ENCODE results near the gene CA10.

GRCh38 chr17:51595826-51596398 lies 562.6 kb downstream of the CA10 start:
- TF ChIP-seq CTCF (IDR thresholded peaks at IDR 0.05): no peak
- no peak for TF ChIP-seq EZH2 (IDR thresholded peaks at IDR 0.05; ENCODE audit: borderline replicate concordance, insufficient read depth, low read depth, low read length, poor library complexity, severe bottlenecking)
